ENCODE data around the gene STAG1. TPM values are rescaled to one million over a fixed set of nuclear protein-coding genes. Genes with fewer than 3 reads are reported as not detected.

The STAG1 gene
- total and polyA plus RNA-seq, 2 of the 13 experiments (the other 11 are each of a cell fraction or from before 2014, with no cell fraction given): 6.2 to 25.9 TPM

GRCh38 chr3:136752422-136753325 is 496 bp upstream of the STAG1 start (continued):
- TF ChIP-seq ZNF274 (CRISPR knock-in tag; IDR thresholded peaks at IDR 0.05) (peak; percentile 78; the same call in 1 of the 2 replicates), ZFP82 (CRISPR knock-in tag; IDR thresholded peaks at IDR 0.05; ENCODE audit: borderline replicate concordance) (peak; percentile 86; the same call in 1 of the 2 replicates), MLX (CRISPR knock-in tag; IDR thresholded peaks at IDR 0.05) (peak; percentile 67), ZNF441 (CRISPR knock-in tag; IDR thresholded peaks at IDR 0.05; ENCODE audit: borderline replicate concordance) (peak; percentile 79; the same call in 1 of the 2 replicates), KLF6 (CRISPR knock-in tag; IDR thresholded peaks at IDR 0.05) (no peak; the same call in none of the 2 replicates)
- TF ChIP-seq, protein P1, sequence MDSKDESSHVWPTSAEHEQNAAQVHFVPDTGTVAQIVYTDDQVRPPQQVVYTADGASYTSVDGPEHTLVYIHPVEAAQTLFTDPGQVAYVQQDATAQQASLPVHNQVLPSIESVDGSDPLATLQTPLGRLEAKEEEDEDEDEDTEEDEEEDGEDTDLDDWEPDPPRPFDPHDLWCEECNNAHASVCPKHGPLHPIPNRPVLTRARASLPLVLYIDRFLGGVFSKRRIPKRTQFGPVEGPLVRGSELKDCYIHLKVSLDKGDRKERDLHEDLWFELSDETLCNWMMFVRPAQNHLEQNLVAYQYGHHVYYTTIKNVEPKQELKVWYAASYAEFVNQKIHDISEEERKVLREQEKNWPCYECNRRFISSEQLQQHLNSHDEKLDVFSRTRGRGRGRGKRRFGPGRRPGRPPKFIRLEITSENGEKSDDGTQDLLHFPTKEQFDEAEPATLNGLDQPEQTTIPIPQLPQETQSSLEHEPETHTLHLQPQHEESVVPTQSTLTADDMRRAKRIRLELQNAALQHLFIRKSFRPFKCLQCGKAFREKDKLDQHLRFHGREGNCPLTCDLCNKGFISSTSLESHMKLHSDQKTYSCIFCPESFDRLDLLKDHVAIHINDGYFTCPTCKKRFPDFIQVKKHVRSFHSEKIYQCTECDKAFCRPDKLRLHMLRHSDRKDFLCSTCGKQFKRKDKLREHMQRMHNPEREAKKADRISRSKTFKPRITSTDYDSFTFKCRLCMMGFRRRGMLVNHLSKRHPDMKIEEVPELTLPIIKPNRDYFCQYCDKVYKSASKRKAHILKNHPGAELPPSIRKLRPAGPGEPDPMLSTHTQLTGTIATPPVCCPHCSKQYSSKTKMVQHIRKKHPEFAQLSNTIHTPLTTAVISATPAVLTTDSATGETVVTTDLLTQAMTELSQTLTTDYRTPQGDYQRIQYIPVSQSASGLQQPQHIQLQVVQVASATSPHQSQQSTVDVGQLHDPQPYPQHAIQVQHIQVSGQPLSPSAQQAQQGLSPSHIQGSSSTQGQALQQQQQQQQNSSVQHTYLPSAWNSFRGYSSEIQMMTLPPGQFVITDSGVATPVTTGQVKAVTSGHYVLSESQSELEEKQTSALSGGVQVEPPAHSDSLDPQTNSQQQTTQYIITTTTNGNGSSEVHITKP (CRISPR knock-in tag; IDR thresholded peaks at IDR 0.05; ENCODE audit: low read depth): peak; percentile 47; the same call in 1 of the 2 replicates
- TF ChIP-seq, protein P2, sequence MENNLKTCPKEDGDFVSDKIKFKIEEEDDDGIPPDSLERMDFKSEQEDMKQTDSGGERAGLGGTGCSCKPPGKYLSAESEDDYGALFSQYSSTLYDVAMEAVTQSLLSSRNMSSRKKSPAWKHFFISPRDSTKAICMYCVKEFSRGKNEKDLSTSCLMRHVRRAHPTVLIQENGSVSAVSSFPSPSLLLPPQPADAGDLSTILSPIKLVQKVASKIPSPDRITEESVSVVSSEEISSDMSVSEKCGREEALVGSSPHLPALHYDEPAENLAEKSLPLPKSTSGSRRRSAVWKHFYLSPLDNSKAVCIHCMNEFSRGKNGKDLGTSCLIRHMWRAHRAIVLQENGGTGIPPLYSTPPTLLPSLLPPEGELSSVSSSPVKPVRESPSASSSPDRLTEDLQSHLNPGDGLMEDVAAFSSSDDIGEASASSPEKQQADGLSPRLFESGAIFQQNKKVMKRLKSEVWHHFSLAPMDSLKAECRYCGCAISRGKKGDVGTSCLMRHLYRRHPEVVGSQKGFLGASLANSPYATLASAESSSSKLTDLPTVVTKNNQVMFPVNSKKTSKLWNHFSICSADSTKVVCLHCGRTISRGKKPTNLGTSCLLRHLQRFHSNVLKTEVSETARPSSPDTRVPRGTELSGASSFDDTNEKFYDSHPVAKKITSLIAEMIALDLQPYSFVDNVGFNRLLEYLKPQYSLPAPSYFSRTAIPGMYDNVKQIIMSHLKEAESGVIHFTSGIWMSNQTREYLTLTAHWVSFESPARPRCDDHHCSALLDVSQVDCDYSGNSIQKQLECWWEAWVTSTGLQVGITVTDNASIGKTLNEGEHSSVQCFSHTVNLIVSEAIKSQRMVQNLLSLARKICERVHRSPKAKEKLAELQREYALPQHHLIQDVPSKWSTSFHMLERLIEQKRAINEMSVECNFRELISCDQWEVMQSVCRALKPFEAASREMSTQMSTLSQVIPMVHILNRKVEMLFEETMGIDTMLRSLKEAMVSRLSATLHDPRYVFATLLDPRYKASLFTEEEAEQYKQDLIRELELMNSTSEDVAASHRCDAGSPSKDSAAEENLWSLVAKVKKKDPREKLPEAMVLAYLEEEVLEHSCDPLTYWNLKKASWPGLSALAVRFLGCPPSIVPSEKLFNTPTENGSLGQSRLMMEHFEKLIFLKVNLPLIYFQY (CRISPR knock-in tag; IDR thresholded peaks at IDR 0.05; ENCODE audit: borderline replicate concordance): peak; percentile 61; the same call in 1 of the 2 replicates

All from HepG2 (cell line).